Right atrium auricular region (tissue), 2 donors: ENCODE measurements around the gene SNCA. TPM values are rescaled to one million over a fixed set of nuclear protein-coding genes. Genes with fewer than 3 reads are reported as not detected.

Experiments used
- DNase-seq: peaks from one replicate; pipeline ENCODE4 v3.0.0-alpha.2; 2019; ENCODE audit warnings: low spot score
- H3K27ac ChIP-seq, 2 donors: fragments of 200-600 bp; sonication (generic); 1 replicate in 1 of 2; 2 replicates in 1 of 2; pipeline ENCODE4 v1.5.1; 2016 to 2019
- H3K27me3 ChIP-seq, 2 donors: fragments of 200-600 bp; sonication (generic); one replicate each; pipeline versions ENCODE4 v1.5.1 to v1.6.0; 2017 to 2019
- H3K36me3 ChIP-seq: fragments of 200-600 bp; sonication (generic); one replicate; pipeline ENCODE4 v1.5.1; 2016
- H3K4me1 ChIP-seq, 2 donors: fragments of 200-600 bp; sonication (generic); one replicate each; pipeline versions ENCODE4 v1.5.1 to v1.6.0; 2017 to 2019
- H3K4me3 ChIP-seq, 2 donors: fragments of 200-600 bp; sonication (generic); 1 replicate in 1 of 2; 2 replicates in 1 of 2; pipeline ENCODE4 v1.5.1; 2017 to 2019; ENCODE audit warnings: mild to moderate bottlenecking in 1 of 2, moderate library complexity in 1 of 2
- H3K9me3 ChIP-seq, 2 donors: fragments of 200-600 bp; sonication (generic); one replicate each; pipeline ENCODE4 v1.5.1; 2019
- total RNA-seq, 2 donors: library from RNA; depleted of rRNA; stranded (reverse); fragments of >200 nt; gene quantifications; one replicate each; pipeline ENCODE4 v1.1.0, GENCODE V29; 2016
- TF ChIP-seq, protein P1 (sequence below), 2 donors: fragments of 200-600 bp; sonication (generic); IDR thresholded peaks; one replicate each; pipeline ENCODE4 v1.5.1; 2019; ENCODE audit warnings: antibody characterized with exemption in 2 of 2

Gene SNCA
- total RNA-seq, 2 donors from 2014 or later: 8.5 to 23.3 TPM

DNA sequence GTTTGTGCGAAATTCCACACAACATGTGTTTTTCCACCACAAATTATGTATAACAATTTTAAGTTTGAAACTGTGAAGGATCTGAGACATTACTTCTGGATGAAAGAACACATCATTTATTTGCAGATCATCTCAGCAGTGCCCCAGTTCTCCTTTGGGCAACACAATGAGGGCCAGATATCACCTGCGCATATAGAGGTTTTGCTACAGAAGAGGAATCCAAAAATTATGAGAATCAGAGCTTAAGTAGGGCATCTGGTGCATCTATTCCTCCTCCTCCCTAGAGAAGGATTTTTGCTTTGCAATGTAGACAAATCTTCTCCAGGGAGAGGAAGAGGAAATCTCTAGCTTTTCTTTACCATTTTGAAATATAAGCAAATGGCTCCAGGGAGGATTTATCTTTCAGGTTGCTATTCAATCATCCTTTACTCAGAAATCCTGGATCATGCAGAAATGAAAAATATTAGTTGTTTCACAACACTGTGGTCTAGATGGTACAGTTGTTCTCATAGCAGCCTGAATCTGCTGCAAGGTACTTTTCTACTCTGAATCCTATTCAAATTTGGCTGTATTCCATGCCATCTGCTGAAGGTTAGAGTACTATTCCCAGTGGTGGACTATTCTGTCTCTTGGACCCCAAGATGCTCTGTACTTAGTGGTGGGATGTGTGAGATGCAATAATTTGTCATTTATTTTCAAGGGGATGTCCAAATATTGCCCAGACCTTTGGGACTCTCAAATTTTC is 132.1 kb downstream of the SNCA start:
- no peaks in the 10 kb centered on the region for H3K36me3 ChIP-seq
- no peak overlapping the region for H3K4me3 ChIP-seq
- DNase-seq: no peak
- TF ChIP-seq, protein P1, sequence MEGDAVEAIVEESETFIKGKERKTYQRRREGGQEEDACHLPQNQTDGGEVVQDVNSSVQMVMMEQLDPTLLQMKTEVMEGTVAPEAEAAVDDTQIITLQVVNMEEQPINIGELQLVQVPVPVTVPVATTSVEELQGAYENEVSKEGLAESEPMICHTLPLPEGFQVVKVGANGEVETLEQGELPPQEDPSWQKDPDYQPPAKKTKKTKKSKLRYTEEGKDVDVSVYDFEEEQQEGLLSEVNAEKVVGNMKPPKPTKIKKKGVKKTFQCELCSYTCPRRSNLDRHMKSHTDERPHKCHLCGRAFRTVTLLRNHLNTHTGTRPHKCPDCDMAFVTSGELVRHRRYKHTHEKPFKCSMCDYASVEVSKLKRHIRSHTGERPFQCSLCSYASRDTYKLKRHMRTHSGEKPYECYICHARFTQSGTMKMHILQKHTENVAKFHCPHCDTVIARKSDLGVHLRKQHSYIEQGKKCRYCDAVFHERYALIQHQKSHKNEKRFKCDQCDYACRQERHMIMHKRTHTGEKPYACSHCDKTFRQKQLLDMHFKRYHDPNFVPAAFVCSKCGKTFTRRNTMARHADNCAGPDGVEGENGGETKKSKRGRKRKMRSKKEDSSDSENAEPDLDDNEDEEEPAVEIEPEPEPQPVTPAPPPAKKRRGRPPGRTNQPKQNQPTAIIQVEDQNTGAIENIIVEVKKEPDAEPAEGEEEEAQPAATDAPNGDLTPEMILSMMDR (IDR thresholded peaks at IDR 0.05): no peak
- H3K9me3 ChIP-seq: no peaks in the 10 kb centered on the region
- no peak overlapping the region for H3K27ac ChIP-seq
- H3K27me3 ChIP-seq: no peaks in the 10 kb centered on the region
- H3K4me1 ChIP-seq: peaks cover 0 to 9% of the 10 kb centered on the region in 2 donors

- Histone ChIP-seq H3K27me3 (no peaks in the 10 kb centered on the region), H3K4me1 (peaks cover 0 to 5% of the 10 kb centered on the region in 2 donors), H3K27ac (no peak overlapping the region), H3K9me3 (no peaks in the 10 kb centered on the region), H3K4me3 (no peak overlapping the region), H3K36me3 (no peaks in the 10 kb centered on the region)
- DNase-seq: no peak
- TF ChIP-seq, protein P1 (IDR thresholded peaks at IDR 0.05): no peak
These were observed 133.0 kb downstream of the SNCA start for GRCh38 chr4:89703829-89704590.

GRCh38 chr4:89700766-89701423 is 136.1 kb downstream of the SNCA start:
- no peak overlapping the region for H3K4me3 ChIP-seq
- no peaks in the 10 kb centered on the region for H3K9me3 ChIP-seq
- H3K4me1 ChIP-seq: no peaks in the 10 kb centered on the region
- no peaks in the 10 kb centered on the region for H3K27me3 ChIP-seq
- no peak overlapping the region for H3K27ac ChIP-seq
- TF ChIP-seq, protein P1 (IDR thresholded peaks at IDR 0.05): no peak
- no peak for DNase-seq
- H3K36me3 ChIP-seq: no peaks in the 10 kb centered on the region

DNA sequence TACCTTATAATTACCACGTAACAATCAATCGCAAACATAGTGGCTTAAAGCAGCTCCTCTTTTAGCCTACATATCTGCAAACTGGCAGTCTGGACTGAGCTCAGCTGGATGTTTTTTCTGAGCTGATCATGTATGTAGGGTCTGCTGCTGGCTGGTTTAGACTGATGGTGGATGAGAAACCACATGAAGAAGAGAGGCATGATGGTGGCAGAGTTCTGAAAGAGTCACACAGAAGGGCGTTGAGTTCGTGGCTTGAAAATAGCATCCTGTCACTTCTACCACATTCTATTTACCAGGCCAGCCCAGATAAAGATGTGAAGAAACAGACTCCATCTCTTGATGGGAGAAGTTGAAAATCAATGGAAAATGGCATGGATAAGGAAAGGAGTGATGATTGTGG is 151.3 kb downstream of the SNCA start:
- no peaks in the 10 kb centered on the region for H3K9me3 ChIP-seq
- DNase-seq: no peak
- no peaks in the 10 kb centered on the region for H3K27me3 ChIP-seq
- no peak overlapping the region for H3K4me3 ChIP-seq
- no peaks in the 10 kb centered on the region for H3K36me3 ChIP-seq
- no peak overlapping the region for H3K27ac ChIP-seq
- H3K4me1 ChIP-seq: no peaks in the 10 kb centered on the region
- TF ChIP-seq, protein P1 (IDR thresholded peaks at IDR 0.05): no peak

DNA sequence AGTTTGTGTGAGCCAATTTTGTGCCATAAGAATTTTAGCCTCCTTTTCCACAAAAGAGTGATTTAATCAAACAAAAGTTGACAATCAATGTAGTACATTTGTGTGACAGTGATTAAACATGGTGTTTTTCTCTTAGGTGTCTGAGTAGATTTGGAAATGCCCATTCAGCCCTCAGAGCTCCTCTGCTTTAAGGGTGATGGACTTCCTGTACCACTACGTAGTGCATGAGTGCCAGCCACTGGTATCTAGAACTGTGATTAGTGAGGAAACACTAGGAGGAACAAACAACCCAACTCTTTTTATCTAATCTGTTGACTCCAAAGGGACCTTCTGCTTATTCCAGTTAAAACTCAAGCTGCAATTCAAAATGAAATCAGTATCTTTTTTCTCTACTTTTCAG is 151.7 kb downstream of the SNCA start:
- Histone ChIP-seq H3K36me3 (no peaks in the 10 kb centered on the region), H3K27ac (no peak overlapping the region)
- TF ChIP-seq, protein P1 (IDR thresholded peaks at IDR 0.05): no peak

More for the DNA sequence above, 151.7 kb downstream of the SNCA start:
- H3K4me1 ChIP-seq: no peaks in the 10 kb centered on the region
- H3K27me3 ChIP-seq: no peaks in the 10 kb centered on the region
- H3K4me3 ChIP-seq: no peak overlapping the region
- DNase-seq: no peak
- H3K9me3 ChIP-seq: no peaks in the 10 kb centered on the region
